Smooth muscle cell of the pulmonary artery (primary cell): Measurements from ENCODE around the gene CRADD. TPM values are rescaled to one million over a fixed set of nuclear protein-coding genes. Genes with fewer than 3 reads are reported as not detected.

Source experiments
- total RNA-seq: library from RNA; depleted of rRNA; stranded (reverse); fragments of >200 nt; gene quantifications from 2 replicates; pipeline ENCODE4 v1.2.3, GENCODE V29; 2014

Gene CRADD
- total RNA-seq, result 12.3 and 24.4 TPM in 2 replicates

DNA sequence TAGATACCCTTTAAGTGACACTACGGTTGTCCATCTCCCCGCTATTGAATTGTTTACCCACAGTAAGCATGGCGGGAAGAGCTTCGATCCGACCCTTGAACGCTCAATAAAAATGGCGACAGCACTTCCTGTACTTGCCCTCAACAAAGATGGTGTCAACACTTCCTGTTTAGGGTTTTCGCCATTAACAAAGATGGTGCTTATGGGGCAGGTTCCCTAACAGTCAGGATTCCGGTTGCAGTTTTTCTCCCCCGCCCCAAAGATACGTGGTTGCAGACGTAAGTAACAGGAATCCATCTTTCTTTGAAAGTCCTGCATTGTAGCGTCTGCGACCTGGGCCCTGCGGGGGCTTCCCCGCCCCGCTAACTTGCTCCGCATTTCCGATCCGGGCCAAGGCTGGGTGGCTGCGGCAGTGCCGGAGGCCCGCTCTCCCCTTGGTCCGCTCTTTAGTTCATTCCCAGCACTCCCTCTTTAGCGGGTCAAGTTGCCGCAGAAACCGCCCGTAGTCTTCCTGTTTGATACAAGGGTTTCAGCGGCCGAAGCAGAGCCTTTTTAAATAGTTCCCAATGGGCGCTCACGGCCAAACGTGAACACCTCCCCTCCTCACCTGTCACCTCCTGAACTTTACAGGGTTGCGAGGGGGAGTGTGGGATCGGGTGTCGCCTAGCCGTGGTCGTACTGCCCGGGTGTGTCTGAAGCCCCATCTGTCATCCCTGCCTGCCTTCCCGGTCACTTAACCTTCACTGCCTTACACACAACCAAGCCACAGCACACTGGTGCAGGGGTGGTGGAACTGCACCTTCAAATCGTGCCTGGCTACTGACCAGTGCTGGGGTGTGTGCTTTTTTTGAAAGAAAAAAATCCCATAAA, at the start of gene CRADD:
CRADD (plus strand) TSS at position 181 of the 870 bp plus-strand sequence.

Other genes with a start within 250 kb of the CRADD start
- gene UBE2N, start 235.4 kb upstream of the CRADD start, total RNA-seq, result 100 and 107 TPM in 2 replicates
- 60.6 and 71.4 TPM in 2 replicates for gene MRPL42, start 209.9 kb upstream of the CRADD start, total RNA-seq
- 18.1 and 46.5 TPM in 2 replicates for gene SOCS2, start 104.7 kb upstream of the CRADD start, total RNA-seq